Tracheal epithelial cell (primary cell): ENCODE data around the gene DGCR6L. TPM values are rescaled to one million over a fixed set of nuclear protein-coding genes. Genes with fewer than 3 reads are reported as not detected.

Experiments
- total RNA-seq: library from RNA; depleted of rRNA; stranded (reverse); fragments of >200 nt; gene quantifications from 2 replicates; pipeline ENCODE4 v1.2.1, GENCODE V29; 2014

DGCR6L gene
- 45.4 and 46.0 TPM in 2 replicates for total RNA-seq

DNA sequence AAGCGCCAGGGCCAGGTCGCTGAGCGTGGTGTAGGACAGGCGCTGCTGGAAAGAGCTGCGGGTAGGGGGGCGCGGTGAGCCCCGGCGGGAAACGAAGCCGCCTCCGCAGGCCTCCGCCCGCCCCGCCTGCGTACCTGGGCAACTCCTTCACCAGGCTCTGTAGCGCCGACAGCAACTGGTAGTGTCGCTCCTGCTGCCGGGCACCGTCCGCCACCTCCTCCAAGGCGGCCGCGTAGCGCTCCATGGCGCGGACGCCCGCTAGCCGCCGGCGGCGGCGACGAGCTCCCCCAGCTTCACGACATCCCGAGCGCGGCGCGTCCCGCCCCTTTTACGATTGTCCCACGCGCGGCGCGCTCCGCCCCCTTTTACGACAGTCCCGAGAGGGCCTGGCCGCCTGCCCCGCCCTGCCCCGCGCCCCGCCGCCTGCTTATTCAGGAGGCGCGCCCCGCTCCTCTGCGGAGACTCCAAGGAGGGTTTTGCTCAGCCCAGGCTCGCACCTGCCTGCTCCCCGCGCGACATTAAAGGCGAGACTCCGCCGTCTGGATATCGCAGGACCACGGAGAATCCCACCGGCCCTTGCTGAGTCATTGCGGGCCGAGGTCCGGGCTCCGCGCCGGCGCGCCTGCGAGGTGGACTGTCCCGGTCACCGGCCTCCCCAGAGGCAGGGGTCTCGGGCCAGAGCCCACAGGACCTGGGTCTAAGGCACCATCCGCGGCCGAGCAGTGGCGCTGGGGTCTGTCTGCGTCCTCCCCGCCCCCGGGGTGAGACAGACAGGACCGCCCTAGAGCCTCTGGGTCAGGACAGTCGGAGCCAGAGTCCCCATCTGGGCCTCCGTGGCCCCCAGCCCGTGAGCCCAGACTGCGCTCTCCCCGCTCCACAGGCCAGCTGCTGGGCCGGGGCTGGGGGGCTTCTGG is at the start of gene DGCR6L:
DGCR6L (minus strand) TSS at position 316 of the 914 bp plus-strand sequence; CDS start at position 244, 72 bp downstream.

DNA sequence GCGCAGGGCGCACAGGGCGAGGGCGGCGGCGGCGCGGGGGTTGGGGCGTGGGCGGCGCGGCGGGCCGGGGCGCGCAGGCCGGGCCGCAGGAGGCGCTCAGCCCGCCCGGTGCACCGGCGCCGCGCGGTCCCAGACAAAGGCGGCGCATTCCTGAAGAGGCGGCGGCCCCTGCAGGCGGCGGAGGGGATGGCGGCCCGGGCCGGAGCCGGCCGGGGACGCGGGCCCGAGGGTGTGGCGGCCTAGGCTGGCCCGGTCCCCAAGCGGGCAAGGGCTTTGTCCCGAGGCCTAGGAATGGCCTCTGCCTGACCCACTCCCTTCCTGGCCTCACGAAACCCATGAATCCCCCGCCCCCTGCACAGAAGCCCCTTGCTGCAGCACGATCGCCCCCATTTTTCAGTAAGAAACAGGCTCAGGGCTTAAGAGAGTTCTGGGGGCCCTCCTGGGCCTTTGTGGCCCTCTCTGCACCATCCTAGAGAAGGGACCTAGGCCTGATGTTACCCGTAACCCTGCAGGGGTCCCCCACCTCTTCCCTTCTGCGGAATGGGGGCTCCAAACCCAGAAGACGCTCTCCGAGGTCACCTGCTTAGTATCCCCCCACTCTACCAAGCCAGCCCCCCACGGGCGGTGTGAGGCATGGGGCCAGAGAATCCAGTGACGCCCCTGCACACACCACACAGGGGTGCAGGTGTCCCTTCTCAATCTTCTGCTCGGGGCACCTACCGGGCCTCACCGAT is 51.4 kb downstream of the DGCR6L start, which contains the start of gene RTN4R:
RTN4R (minus strand) TSS at position 40 of the 734 bp plus-strand sequence. CDS start 226 bp downstream, outside the sequence.

Other genes with a start within 250 kb of the DGCR6L start
- gene DGCR8, start 239.8 kb downstream of the DGCR6L start, total RNA-seq: 18.5 and 21.0 TPM in 2 replicates
- gene RANBP1, start 204.0 kb downstream of the DGCR6L start, total RNA-seq: 256 and 319 TPM in 2 replicates
- 32.4 and 37.6 TPM in 2 replicates for gene TRMT2A, start 202.8 kb downstream of the DGCR6L start, total RNA-seq
- 4.3 and 5.5 TPM in 2 replicates for gene ZDHHC8, start 188.3 kb downstream of the DGCR6L start, total RNA-seq
- not detected in 2 replicates for gene CCDC188, start 169.0 kb downstream of the DGCR6L start, total RNA-seq
- gene RTN4R, start 51.7 kb downstream of the DGCR6L start, total RNA-seq: 4.9 and 6.5 TPM in 2 replicates
- 19.6 and 20.5 TPM in 2 replicates for gene ZNF74, start 74.1 kb upstream of the DGCR6L start, total RNA-seq
- gene SCARF2, start 117.8 kb upstream of the DGCR6L start, total RNA-seq: 0.43 and 1.7 TPM in 2 replicates
- 17.5 and 23.1 TPM in 2 replicates for gene KLHL22, start 175.7 kb upstream of the DGCR6L start, total RNA-seq
- gene MED15, start 187.6 kb upstream of the DGCR6L start, total RNA-seq: 29.8 and 35.9 TPM in 2 replicates